A549 (cell line): ENCODE data around the gene NSUN6. TPM values are rescaled to one million over a fixed set of nuclear protein-coding genes. Genes with fewer than 3 reads are reported as not detected.

Experiments used
- ATAC-seq, 2 experiments: fragments of 200-7000 bp in 1 of 2; fragments of >200 bp in 1 of 2; cut with Nextera tagmentation in 1 of 2; cut with Tn5 transposase in 1 of 2; 3 replicates each; pipeline versions ENCODE4 v1.8.0 to v1.9.1; 2018 to 2020; ENCODE audit warnings: mild to moderate bottlenecking in 1 of 2, moderate library complexity in 1 of 2
- CTCF ChIA-PET: fragments of 300-600 bp; sonication (Branson Sonifier 250); formaldehyde crosslinking; extraction: SDS; loops from one replicate; lab custom pipeline; 2021; ENCODE audit warnings: antibody characterized with exemption, inconsistent platforms; lab: Yijun Ruan, JAX
- POLR2A ChIA-PET: fragments of 350-600 bp; formaldehyde crosslinking; extraction: SDS; loops from one replicate; lab custom pipeline; 2021; ENCODE audit warnings: antibody characterized with exemption, inconsistent platforms; lab: Yijun Ruan, JAX
- DNase-seq, 2 experiments: peaks; one replicate each; pipeline versions ENCODE4 v3.0.0 to v3.0.0-alpha.2; 2011 to 2016; ENCODE audit warnings: low read depth in 1 of 2, low spot score in 1 of 2
- FAIRE-seq: peaks from 2 replicates; lab custom pipeline; 2011; peaks lifted over from hg19 to GRCh38; lab: Jason Lieb, UNC
- H3K27ac ChIP-seq, 2 experiments: fragments of >200 bp; sonication (Bioruptor Twin); formaldehyde crosslinking; 3 replicates each; pipeline ENCODE4 v1.5.1; 2016 to 2017
- H3K4me1 ChIP-seq: fragments of >200 bp; sonication (Bioruptor Twin); formaldehyde crosslinking; 3 replicates; pipeline ENCODE4 v1.6.1; 2016
- H3K4me2 ChIP-seq: fragments of >200 bp; sonication (Bioruptor Twin); formaldehyde crosslinking; 3 replicates; pipeline ENCODE4 v1.6.1; 2016
- H3K4me3 ChIP-seq: fragments of >200 bp; sonication (Bioruptor Twin); formaldehyde crosslinking; 3 replicates; pipeline ENCODE4 v1.5.1; 2016
- H3K9me3 ChIP-seq: fragments of >200 bp; sonication (Bioruptor Twin); formaldehyde crosslinking; 3 replicates; pipeline ENCODE4 v1.6.1; 2016
- CEBPB ChIP-seq, 2 experiments: fragments of >200 bp in 1 of 2; sonication (Bioruptor Twin) in 1 of 2; formaldehyde crosslinking in 1 of 2; IDR thresholded peaks; 2 replicates each; pipeline ENCODE4 v1.6.1; 2012 to 2016
- EHMT2 ChIP-seq: fragments of 200-600 bp; sonication (generic); IDR thresholded peaks from 2 replicates; pipeline ENCODE4 v1.6.1; 2016; ENCODE audit warnings: antibody characterized with exemption, low read depth, mild to moderate bottlenecking, moderate library complexity
- ESRRA ChIP-seq: fragments of 150-350 bp; IDR thresholded peaks from 2 replicates; pipeline ENCODE4 v1.6.1; 2014; ENCODE audit warnings: mild to moderate bottlenecking, low read length, borderline replicate concordance
- FOSL2 ChIP-seq, 2 experiments: fragments of 450-650 bp in 1 of 2; fragments of >200 bp in 1 of 2; sonication (Bioruptor Twin) in 1 of 2; formaldehyde crosslinking; IDR thresholded peaks; 2 replicates each; pipeline versions ENCODE4 v1.5.0 to v1.6.1; 2016 to 2020; ENCODE audit warnings: mild to moderate bottlenecking in 1 of 2, moderate library complexity in 1 of 2
- GATA3 ChIP-seq: IDR thresholded peaks from 2 replicates; pipeline ENCODE4 v1.6.1; 2012; ENCODE audit warnings: borderline replicate concordance
- HDAC2 ChIP-seq: fragments of 200-600 bp; sonication (generic); IDR thresholded peaks from 2 replicates; pipeline ENCODE4 v1.6.1; 2016
- HEYL ChIP-seq: fragments of 250-450 bp; sonication (Bioruptor Pico); IDR thresholded peaks from 2 replicates; pipeline ENCODE4 v1.8.0; 2021; ENCODE audit warnings: mild to moderate bottlenecking, moderate library complexity
- HOXB13 ChIP-seq: fragments of 250-450 bp; sonication (Bioruptor Pico); IDR thresholded peaks from 2 replicates; pipeline ENCODE4 v1.5.0; 2020; ENCODE audit warnings: low read depth, mild to moderate bottlenecking, moderate library complexity
- HOXB5 ChIP-seq: fragments of 250-450 bp; sonication (Bioruptor Pico); IDR thresholded peaks from 2 replicates; pipeline ENCODE4 v1.5.0; 2020; ENCODE audit warnings: mild to moderate bottlenecking, moderate library complexity
- JUN ChIP-seq, 2 experiments: fragments of >200 bp; sonication (Bioruptor Twin); formaldehyde crosslinking; IDR thresholded peaks; 2 replicates in 1 of 2; 3 replicates in 1 of 2; pipeline ENCODE4 v1.6.1; 2016 to 2017
- JUNB ChIP-seq: fragments of >200 bp; sonication (Bioruptor Twin); formaldehyde crosslinking; IDR thresholded peaks from 2 replicates; pipeline ENCODE4 v1.6.1; 2016
- KDM5A ChIP-seq: fragments of 200-600 bp; sonication (generic); IDR thresholded peaks from 2 replicates; pipeline ENCODE4 v1.6.1; 2016; ENCODE audit warnings: antibody characterized with exemption, mild to moderate bottlenecking
- MYC ChIP-seq: IDR thresholded peaks from 2 replicates; pipeline ENCODE4 v1.6.1; 2012; ENCODE audit warnings: mild to moderate bottlenecking, inconsistent platforms, low read length, improper control_type of control experiment, borderline replicate concordance
- NFE2L2 ChIP-seq: fragments of 150-350 bp; conservative IDR thresholded peaks from 2 replicates; pipeline ENCODE4 v1.6.1; 2014; ENCODE audit warnings: low read length
- PHF8 ChIP-seq: fragments of 200-600 bp; sonication (generic); IDR thresholded peaks from 2 replicates; pipeline ENCODE4 v1.6.1; 2016; ENCODE audit warnings: low read depth, mild to moderate bottlenecking, antibody characterized with exemption, moderate library complexity, borderline replicate concordance
- POLR2A ChIP-seq: IDR thresholded peaks from 2 replicates; pipeline ENCODE4 v1.6.1; 2012; ENCODE audit warnings: mild to moderate bottlenecking, low read length
- POLR2AphosphoS2 ChIP-seq: conservative IDR thresholded peaks from 2 replicates; pipeline ENCODE4 v1.6.1; 2012; ENCODE audit warnings: low read length, improper control_type of control experiment, inconsistent platforms
- RAD21 ChIP-seq, 2 experiments: fragments of >200 bp in 1 of 2; sonication (Bioruptor Twin) in 1 of 2; formaldehyde crosslinking in 1 of 2; IDR thresholded peaks in 1 of 2; conservative IDR thresholded peaks in 1 of 2; 2 replicates in 1 of 2; 3 replicates in 1 of 2; pipeline ENCODE4 v1.6.1; 2012 to 2018; ENCODE audit warnings: inconsistent platforms in 1 of 2
- RCOR1 ChIP-seq: fragments of 150-350 bp; IDR thresholded peaks from 2 replicates; pipeline ENCODE4 v1.6.1; 2014; ENCODE audit warnings: antibody characterized with exemption, low read length, low read depth
- RFX5 ChIP-seq: fragments of 450-650 bp; IDR thresholded peaks from 2 replicates; pipeline ENCODE4 v1.7.1; 2014; ENCODE audit warnings: antibody characterized with exemption, mild to moderate bottlenecking, moderate library complexity
- SREBF2 ChIP-seq: fragments of 450-650 bp; IDR thresholded peaks from 2 replicates; pipeline ENCODE4 v1.6.1; 2014; ENCODE audit warnings: mild to moderate bottlenecking, moderate library complexity
- TFCP2L1 ChIP-seq: fragments of 250-450 bp; sonication (Bioruptor Pico); IDR thresholded peaks from 2 replicates; pipeline ENCODE4 v1.5.0; 2021; ENCODE audit warnings: mild to moderate bottlenecking
- ZNF302 ChIP-seq: fragments of 250-450 bp; sonication (Bioruptor Pico); IDR thresholded peaks from 2 replicates; pipeline ENCODE4 v1.9.0; 2021; ENCODE audit warnings: inconsistent platforms, mild to moderate bottlenecking, moderate library complexity
- ZSCAN20 ChIP-seq: fragments of 250-450 bp; sonication (Bioruptor Pico); IDR thresholded peaks from 2 replicates; pipeline ENCODE4 v1.8.0; 2022; ENCODE audit warnings: mild to moderate bottlenecking, moderate library complexity
- WGBS: methylation state at CpG from one replicate; pipeline ENCODE4 v1.1.6; 2017; ENCODE audit errors: missing lambda C conversion rate; 5-methylcytosine and 5-hydroxymethylcytosine counted together
- polyA minus RNA-seq: library from RNA; depleted of rRNA, polyadenylated mRNA; stranded (reverse); fragments of >200 nt; gene quantifications from 2 replicates; pipeline ENCODE4 v1.2.3, GENCODE V29; 2011; rRNA and poly(A)+ RNA removed
- polyA plus RNA-seq, 4 experiments: library from polyadenylated mRNA; depleted of rRNA in 3 of 4; stranded (reverse); fragments of >200 nt; fragmentation: RNase III in 1 of 4; extraction: RNeasy Plus Mini Kit Qiagen cat#74134 plus additional on column Dnase treatment in 1 of 4; gene quantifications; 2 replicates in 3 of 4; 3 replicates in 1 of 4; pipeline ENCODE4 v1.2.3, GENCODE V29; 2011 to 2017
- TF ChIP-seq, protein P1 (sequence below): fragments of >200 bp; sonication (Bioruptor Twin); formaldehyde crosslinking; IDR thresholded peaks from 3 replicates; pipeline ENCODE4 v1.5.1; 2016
- TF ChIP-seq, protein P2 (sequence below): fragments of 250-450 bp; sonication (Bioruptor Pico); IDR thresholded peaks from 2 replicates; pipeline ENCODE4 v1.5.0; 2021; ENCODE audit warnings: mild to moderate bottlenecking, moderate library complexity, borderline replicate concordance
- TF ChIP-seq, protein P3 (sequence below): IDR thresholded peaks from 2 replicates; pipeline ENCODE4 v1.6.1; 2012
- TF ChIP-seq, protein P4 (sequence below): IDR thresholded peaks from 2 replicates; pipeline ENCODE4 v1.6.1; 2012; ENCODE audit warnings: low read depth, borderline replicate concordance
- TF ChIP-seq, protein P5 (sequence below): fragments of >200 bp; sonication (Bioruptor Twin); formaldehyde crosslinking; IDR thresholded peaks from 3 replicates; pipeline ENCODE4 v1.6.1; 2016

NSUN6 gene, protein sequence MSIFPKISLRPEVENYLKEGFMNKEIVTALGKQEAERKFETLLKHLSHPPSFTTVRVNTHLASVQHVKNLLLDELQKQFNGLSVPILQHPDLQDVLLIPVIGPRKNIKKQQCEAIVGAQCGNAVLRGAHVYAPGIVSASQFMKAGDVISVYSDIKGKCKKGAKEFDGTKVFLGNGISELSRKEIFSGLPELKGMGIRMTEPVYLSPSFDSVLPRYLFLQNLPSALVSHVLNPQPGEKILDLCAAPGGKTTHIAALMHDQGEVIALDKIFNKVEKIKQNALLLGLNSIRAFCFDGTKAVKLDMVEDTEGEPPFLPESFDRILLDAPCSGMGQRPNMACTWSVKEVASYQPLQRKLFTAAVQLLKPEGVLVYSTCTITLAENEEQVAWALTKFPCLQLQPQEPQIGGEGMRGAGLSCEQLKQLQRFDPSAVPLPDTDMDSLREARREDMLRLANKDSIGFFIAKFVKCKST
- polyA plus RNA-seq (2011; rRNA removed) (11.7 and 14.7 TPM in 2 replicates), polyA plus RNA-seq (2017; fragmentation: RNase III; extraction: RNeasy Plus Mini Kit Qiagen cat#74134 plus additional on column Dnase treatment) (6.3 to 6.5 TPM (median 6.5 TPM) in 3 replicates), polyA minus RNA-seq (9.0 and 12.6 TPM in 2 replicates)
- 2.9 and 3.0 TPM in 2 replicates for polyA plus RNA-seq (2012; cell fraction: cytosol; rRNA removed)
- 2.6 and 5.7 TPM in 2 replicates for polyA plus RNA-seq (2012; cell fraction: nucleus; rRNA removed)

DNA sequence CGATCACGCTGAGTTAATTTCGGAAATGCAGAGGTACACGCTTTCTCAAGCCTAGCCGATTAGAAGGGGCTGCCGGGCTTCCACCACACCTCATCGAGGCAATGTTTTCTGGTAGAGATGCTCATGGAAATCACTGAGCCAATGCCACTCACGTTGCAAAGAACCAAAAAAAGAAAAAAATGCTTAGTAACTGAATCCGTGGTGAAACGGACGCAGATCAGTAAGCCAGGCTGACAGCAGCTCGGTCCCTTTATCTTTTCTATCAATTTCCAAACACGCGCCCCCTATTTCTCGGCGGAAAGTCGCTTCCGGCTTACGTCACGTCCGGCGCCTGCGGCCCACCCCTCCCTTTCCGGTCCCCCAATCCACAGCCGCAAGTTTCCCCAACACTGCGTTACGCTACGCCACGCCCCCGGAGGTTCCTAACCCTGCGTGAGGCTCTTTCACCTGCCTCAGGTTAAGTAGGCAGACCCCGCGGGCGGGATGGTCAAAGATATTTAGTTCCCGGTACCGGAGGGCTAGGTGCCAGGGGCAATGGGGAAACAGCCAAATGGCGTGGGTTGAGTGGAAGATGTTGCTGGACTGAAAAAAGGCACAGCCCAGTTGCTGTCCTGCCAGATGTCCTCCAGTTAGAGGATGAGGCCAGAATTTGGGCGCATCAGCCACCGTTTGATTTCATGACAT lies at the start of gene NSUN6:
TSS of gene NSUN6 (minus strand) at position 264 of the 684 bp plus-strand sequence. CDS start 384 bp downstream, outside the sequence.
- POLR2A ChIA-PET, result interaction anchor here (0.7 kb wide), 1 partner anchor 412 kb away, joined by 3 read pairs; no protein-coding TSS in a partner anchor

DNA sequence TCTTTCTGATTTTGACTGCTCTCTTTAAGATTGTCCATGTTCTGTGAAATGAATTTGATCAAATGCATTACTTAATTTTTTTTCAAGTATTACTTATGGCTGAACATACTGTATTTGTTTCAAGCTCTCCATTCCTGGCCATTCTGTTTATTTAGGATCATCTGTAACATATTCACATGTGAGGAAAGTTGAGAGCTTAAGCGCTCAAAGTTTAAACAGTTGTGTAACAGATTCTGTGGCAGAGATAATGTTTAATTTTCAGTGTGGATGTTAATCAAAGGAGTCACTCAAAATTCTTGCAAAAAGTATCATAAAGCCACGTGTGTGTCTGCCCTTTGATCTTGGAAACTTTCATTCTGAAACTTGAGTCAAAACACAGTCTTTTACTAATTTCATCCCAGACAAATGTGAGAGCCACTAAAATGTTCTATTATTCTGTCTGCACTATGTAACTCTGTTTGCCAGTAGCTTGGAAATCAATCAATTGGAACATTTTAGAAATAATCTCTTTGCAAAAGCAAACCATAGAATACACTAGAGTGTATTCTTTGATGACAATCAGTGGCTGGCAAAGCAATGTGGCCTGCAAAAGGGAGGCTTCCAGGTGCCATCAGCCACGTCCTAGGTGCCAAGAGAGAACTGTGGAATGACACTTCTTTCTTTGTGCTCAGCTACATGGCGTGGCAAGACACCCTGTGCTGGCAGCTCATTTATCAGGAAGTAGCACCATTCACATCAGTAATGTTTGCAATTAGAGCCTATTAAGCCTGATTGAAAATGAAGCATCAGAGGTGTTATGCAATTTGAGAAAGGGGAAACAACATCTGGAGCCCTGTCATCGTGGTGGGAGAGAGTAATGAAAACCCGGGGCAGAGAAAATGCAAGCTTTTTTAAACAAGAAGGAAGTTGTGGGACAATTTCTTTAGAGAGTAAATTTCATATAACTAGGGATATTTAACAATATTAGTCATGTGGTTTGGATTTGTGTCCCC lies 48.8 kb upstream of the NSUN6 start:
- Histone ChIP-seq H3K4me3 (no peak overlapping the region), H3K27ac (no peak overlapping the region), H3K4me1 (no peaks in the 10 kb centered on the region), H3K9me3 (no peaks in the 10 kb centered on the region; the same call in 2 of the 3 replicates), H3K4me2 (no peak overlapping the region)
- FAIRE-seq, result no peak
- no peak for ATAC-seq
- 31% methylated on average over 6 of the region's 6 CpGs for WGBS
- POLR2A ChIA-PET, result interaction anchor here (0.6 kb wide), 1 partner anchor 48 kb away, joined by 5 read pairs; no protein-coding TSS in a partner anchor
- CTCF ChIA-PET, result interaction anchor here (3.1 kb wide), 1 partner anchor 11 kb away, joined by 15 read pairs; no protein-coding TSS in a partner anchor
- no peak for DNase-seq
- TF ChIP-seq EHMT2 (no peak), HDAC2 (no peak), RCOR1 (no peak), SREBF2 (no peak), POLR2A (no peak), KDM5A (no peak), PHF8 (no peak)
- TF ChIP-seq, protein P1, sequence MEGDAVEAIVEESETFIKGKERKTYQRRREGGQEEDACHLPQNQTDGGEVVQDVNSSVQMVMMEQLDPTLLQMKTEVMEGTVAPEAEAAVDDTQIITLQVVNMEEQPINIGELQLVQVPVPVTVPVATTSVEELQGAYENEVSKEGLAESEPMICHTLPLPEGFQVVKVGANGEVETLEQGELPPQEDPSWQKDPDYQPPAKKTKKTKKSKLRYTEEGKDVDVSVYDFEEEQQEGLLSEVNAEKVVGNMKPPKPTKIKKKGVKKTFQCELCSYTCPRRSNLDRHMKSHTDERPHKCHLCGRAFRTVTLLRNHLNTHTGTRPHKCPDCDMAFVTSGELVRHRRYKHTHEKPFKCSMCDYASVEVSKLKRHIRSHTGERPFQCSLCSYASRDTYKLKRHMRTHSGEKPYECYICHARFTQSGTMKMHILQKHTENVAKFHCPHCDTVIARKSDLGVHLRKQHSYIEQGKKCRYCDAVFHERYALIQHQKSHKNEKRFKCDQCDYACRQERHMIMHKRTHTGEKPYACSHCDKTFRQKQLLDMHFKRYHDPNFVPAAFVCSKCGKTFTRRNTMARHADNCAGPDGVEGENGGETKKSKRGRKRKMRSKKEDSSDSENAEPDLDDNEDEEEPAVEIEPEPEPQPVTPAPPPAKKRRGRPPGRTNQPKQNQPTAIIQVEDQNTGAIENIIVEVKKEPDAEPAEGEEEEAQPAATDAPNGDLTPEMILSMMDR, result no peak
- TF ChIP-seq, protein P2, sequence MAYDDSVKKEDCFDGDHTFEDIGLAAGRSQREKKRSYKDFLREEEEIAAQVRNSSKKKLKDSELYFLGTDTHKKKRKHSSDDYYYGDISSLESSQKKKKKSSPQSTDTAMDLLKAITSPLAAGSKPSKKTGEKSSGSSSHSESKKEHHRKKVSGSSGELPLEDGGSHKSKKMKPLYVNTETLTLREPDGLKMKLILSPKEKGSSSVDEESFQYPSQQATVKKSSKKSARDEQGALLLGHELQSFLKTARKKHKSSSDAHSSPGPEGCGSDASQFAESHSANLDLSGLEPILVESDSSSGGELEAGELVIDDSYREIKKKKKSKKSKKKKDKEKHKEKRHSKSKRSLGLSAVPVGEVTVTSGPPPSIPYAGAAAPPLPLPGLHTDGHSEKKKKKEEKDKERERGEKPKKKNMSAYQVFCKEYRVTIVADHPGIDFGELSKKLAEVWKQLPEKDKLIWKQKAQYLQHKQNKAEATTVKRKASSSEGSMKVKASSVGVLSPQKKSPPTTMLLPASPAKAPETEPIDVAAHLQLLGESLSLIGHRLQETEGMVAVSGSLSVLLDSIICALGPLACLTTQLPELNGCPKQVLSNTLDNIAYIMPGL (CRISPR knock-in tag), result no peak
- TF ChIP-seq, protein P3, sequence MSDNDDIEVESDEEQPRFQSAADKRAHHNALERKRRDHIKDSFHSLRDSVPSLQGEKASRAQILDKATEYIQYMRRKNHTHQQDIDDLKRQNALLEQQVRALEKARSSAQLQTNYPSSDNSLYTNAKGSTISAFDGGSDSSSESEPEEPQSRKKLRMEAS, result no peak
- TF ChIP-seq, protein P4, sequence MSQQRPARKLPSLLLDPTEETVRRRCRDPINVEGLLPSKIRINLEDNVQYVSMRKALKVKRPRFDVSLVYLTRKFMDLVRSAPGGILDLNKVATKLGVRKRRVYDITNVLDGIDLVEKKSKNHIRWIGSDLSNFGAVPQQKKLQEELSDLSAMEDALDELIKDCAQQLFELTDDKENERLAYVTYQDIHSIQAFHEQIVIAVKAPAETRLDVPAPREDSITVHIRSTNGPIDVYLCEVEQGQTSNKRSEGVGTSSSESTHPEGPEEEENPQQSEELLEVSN, result no peak

More for the DNA sequence above, at the start of gene NSUN6:
- Histone ChIP-seq H3K27ac (peak within 1 kb of the TSS; percentile 82 to 90), H3K4me3 (peak within 1 kb of the TSS; percentile 86), H3K9me3 (no peaks in the 10 kb centered on the region), H3K4me2 (peak within 1 kb of the TSS; percentile 92), H3K4me1 (peaks cover 13% of the 10 kb centered on the region; the same call in 2 of the 3 replicates)
- TF ChIP-seq POLR2AphosphoS2 (no peak), MYC (no peak; the same call in 1 of the 2 replicates), PHF8 (peak; percentile 44; the same call in 1 of the 2 replicates), KDM5A (peak; percentile 75), POLR2A (peak; percentile 37), RFX5 (peak; percentile 45; the same call in 1 of the 2 replicates), ESRRA (no peak), HEYL (CRISPR knock-in tag) (no peak), TFCP2L1 (CRISPR knock-in tag) (no peak), RAD21 (conservative IDR thresholded peaks at IDR 0.05 in 1 of 2, IDR thresholded peaks at IDR 0.05 in 1 of 2) (0 out of 5 replicates have a peak, but pooled peaks of 1 of the 2 experiments have one; percentile 12), EHMT2 (no peak), GATA3 (peak; percentile 79; the same call in 1 of the 2 replicates), JUN (IDR thresholded peaks at IDR 0.05) (peak; percentile 54 to 75; a peak in 3 of 5 replicates), CEBPB (IDR thresholded peaks at IDR 0.05) (peak in 1 of 2 experiments; percentile 47; a peak in 2 of 4 replicates), RCOR1 (no peak), HOXB13 (no peak), ZSCAN20 (CRISPR knock-in tag) (no peak), HOXB5 (CRISPR knock-in tag) (no peak), JUNB (no peak), FOSL2 (IDR thresholded peaks at IDR 0.05) (no peak), FOSL2 (CRISPR knock-in tag; IDR thresholded peaks at IDR 0.05) (no peak), ZNF302 (no peak), NFE2L2 (no peak)
- TF ChIP-seq, protein P5, sequence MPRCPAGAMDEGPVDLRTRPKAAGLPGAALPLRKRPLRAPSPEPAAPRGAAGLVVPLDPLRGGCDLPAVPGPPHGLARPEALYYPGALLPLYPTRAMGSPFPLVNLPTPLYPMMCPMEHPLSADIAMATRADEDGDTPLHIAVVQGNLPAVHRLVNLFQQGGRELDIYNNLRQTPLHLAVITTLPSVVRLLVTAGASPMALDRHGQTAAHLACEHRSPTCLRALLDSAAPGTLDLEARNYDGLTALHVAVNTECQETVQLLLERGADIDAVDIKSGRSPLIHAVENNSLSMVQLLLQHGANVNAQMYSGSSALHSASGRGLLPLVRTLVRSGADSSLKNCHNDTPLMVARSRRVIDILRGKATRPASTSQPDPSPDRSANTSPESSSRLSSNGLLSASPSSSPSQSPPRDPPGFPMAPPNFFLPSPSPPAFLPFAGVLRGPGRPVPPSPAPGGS, result peak; percentile 80; the same call in 1 of the 3 replicates
- TF ChIP-seq, protein P3, result peak; percentile 91
- TF ChIP-seq, protein P4, result peak; percentile 59; the same call in 1 of the 2 replicates
- CTCF ChIA-PET, result no interaction called here
- FAIRE-seq, result no peak
- peak; percentile 71 to 90 for DNase-seq
- under 1% methylated on average over 30 of the region's 39 CpGs for WGBS
- peak; percentile 99 for ATAC-seq
